Measurements from ENCODE around the gene UBALD1. TPM values are rescaled to one million over a fixed set of nuclear protein-coding genes. Genes with fewer than 3 reads are reported as not detected.

Gene UBALD1
- total RNA-seq = 22.0 TPM in 2 replicates

GRCh38 chr16:4614571-4615383 lies at the start of gene UBALD1:
Gene UBALD1, minus strand, starts transcription at chr16:4614888. Its CDS starts 91 bp downstream, at chr16:4614797.
- intact Hi-C loops (cut with micrococcal nuclease) = loop anchor here (1.0 to 10.0 kb wide), 3 partner anchors 36 to 1000 kb away; partner anchors contain the start of genes GLYR1, SLX4 and UBN1

DNA sequence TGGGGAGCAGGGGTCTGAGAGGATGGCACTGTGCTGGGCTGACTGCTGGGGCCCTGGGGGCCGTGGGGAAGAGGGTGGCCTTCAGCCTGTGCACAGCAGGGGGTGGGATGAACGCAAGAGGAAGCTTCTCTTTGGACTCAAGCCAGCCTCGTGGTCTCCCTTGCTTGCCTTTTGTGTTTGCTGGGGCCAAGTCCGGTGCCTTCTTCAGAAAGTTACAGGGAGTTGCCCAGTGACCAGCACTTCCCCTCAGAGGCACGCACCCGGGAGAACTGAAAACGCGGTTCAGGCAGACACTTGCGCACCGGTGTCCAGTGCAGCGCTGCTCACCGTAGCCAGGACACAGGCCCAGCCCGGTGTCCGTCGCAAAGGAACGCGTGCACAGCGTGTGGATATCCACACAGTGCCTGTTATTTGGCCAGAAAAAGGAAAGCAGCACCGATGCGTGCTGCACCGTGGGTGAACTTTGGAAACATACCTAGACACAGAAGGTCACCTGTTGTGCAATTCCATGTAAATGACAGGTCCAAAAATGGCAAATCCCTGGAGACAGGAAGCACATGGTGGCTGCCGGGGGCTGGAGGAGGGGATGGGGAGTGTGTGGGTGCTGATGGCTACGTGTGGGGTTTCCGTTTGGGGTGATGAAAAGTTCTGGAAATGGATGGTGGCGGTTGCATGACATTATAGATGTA lies 49.2 kb upstream of the UBALD1 start:
- intact Hi-C loops (cut with micrococcal nuclease) = loop anchor here (2.0 to 5.0 kb wide), 4 partner anchors 39 to 252 kb away; partner anchors contain the start of genes ANKS3, DNAAF8 and MGRN1

GRCh38 chr16:4663465-4663776 lies 48.7 kb upstream of the UBALD1 start:
- intact Hi-C loops (cut with micrococcal nuclease) = loop anchor here (5.0 kb wide), 1 partner anchor 251 kb away; no protein-coding TSS in a partner anchor

DNA sequence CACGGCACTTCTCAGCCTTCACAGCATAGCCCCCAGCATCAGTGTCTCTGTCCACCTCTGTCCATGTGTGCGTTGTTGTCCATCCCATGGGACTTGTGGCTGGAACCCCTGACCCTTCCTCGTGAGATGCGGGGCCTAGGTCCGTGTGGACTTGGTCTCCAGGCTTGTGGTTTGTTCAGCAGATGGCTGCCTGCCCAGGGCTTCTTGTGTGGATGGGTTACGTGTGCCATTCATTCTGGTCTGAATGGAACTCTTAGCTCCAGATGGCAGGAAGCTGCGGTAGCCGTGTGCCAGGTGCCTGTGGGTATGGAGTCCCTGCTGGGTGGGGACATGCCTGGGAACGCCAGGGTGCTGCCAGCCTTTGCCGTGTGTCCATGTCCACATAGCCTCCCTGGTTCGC lies 47.0 kb upstream of the UBALD1 start:
- intact Hi-C loops (cut with micrococcal nuclease) = loop anchor here (5.0 kb wide), 1 partner anchor 249 kb away; no protein-coding TSS in a partner anchor

GRCh38 chr16:4660454-4661007 lies 45.8 kb upstream of the UBALD1 start:
- intact Hi-C loops (cut with micrococcal nuclease) = loop anchor here (1.0 to 5.0 kb wide), 2 partner anchors 16 to 248 kb away; no protein-coding TSS in a partner anchor

- intact Hi-C loops (cut with micrococcal nuclease) = loop anchor here (1.0 to 5.0 kb wide), 2 partner anchors 17 to 247 kb away; no protein-coding TSS in a partner anchor
These were observed 45.0 kb upstream of the UBALD1 start for GRCh38 chr16:4659363-4660353.

GRCh38 chr16:4656695-4657686 lies 42.3 kb upstream of the UBALD1 start:
- intact Hi-C loops (cut with micrococcal nuclease) = no loop called here

GRCh38 chr16:4656221-4656620 lies 41.5 kb upstream of the UBALD1 start:
- intact Hi-C loops (cut with micrococcal nuclease) = no loop called here

DNA sequence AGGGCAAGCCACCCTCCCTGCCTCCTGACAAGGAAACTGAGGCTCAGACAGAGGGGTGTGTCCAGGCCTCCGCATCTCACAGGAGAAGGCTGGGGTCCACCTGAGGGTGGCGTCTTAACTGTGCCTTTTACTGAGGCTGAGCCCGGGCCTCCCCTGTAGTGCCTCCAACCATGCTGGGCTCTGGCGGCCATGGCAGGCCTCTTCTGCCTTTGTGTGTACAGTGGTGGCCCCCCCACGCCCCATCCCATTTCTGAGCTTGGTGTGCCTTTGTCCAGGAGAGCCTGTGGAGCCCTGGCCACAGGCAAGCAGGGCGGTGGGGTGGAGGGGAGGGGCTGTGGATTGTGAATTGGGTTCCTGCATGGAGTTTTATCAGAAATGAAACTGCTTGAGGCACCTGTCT lies 41.1 kb upstream of the UBALD1 start:
- intact Hi-C loops (cut with micrococcal nuclease) = no loop called here

DNA sequence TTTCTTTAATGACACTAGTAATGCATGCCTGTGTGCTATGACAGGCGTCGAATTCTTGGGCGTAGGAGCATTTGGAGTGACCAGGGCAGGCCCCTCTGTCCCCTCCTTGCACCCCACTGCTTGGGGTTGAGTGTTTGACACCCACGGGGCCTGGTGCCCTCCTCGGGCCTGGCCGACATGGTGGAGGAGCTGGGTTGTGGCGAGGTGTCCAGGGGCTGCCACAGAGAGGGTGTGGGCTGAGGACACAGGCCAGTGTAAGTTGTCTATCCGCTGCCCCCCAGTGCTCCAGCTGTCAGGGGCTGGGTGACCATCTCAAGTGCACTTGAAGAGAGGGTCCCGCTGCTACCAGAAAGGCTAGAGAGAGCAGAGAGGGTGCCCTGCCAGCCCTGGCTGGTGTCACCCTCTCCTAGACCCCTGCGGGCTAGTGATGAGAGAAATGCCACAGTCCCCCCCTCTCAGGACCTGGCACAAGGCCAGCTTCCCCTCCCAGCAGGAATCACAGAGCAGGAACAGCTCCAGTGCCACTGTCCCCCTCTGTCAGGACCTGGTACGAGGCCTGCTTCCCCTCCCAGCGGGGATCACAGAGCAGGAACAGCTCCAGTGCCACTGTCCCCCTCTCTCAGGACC lies 40.4 kb upstream of the UBALD1 start:
- intact Hi-C loops (cut with micrococcal nuclease) = no loop called here

DNA sequence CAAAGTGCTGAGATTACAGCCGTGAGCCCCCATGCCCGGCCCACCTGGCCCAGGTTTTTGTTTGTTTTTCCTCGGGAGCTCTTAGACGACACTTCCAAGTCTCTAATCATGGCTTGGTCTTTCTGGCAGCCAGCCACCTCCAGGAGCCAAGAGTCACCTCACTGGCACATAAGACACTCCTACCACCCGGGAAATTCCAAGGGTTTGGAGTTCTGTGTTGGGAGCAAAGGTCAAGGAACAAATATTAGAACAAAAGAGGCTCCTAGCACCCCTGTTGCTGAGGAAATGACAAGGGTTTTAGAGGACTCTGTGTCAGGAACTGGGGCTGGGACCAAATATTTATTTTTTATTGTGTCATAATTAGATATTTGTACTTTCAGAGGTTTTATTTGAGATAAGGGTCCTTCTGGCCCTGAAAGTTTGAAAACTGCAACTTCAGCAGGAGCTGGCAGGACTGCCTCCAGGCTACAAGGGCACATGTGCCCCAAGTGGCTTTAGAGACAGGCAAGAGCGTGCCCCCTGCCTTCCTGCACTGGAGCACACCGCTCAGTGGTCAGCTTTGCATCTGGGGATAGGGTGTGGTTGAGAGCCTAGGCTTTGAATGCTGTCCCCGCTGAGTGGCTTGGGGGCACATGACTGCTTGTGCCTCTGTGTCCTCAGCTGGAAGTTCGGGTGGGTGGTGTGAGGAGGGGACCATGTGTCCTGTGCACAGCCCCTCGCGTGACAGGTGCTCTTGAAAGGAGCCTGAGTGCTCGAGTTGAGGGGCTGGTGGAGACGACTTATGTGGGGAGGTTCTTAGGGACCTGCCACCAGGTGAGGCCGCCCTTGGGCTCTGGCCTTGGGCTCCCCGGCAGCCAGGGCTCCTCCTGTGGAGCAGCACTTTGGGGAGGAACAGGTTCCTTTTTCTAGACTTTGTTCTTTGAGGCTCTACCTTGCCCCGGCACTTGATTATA lies 39.6 kb upstream of the UBALD1 start:
- intact Hi-C loops (cut with micrococcal nuclease) = no loop called here

DNA sequence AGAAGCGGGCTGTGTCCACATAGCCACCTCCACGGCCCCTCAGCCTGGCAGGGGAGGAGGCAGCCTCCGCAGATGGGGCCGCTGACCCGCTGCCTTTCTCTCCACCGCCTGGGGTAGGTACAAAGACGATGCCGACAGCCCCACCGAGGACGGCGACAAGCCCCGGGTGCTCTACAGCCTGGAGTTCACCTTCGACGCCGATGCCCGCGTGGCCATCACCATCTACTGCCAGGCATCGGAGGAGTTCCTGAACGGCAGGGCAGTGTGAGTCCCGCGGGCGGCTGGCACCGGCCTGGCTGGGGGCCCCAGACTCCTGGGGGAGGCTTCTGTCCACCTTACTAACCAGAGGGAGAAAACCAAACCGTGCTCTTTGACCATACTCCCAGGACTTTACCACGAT lies 37.9 kb upstream of the UBALD1 start:
- intact Hi-C loops (cut with micrococcal nuclease) = no loop called here

GRCh38 chr16:4651827-4652226 lies 37.1 kb upstream of the UBALD1 start:
- intact Hi-C loops (cut with micrococcal nuclease) = no loop called here

DNA sequence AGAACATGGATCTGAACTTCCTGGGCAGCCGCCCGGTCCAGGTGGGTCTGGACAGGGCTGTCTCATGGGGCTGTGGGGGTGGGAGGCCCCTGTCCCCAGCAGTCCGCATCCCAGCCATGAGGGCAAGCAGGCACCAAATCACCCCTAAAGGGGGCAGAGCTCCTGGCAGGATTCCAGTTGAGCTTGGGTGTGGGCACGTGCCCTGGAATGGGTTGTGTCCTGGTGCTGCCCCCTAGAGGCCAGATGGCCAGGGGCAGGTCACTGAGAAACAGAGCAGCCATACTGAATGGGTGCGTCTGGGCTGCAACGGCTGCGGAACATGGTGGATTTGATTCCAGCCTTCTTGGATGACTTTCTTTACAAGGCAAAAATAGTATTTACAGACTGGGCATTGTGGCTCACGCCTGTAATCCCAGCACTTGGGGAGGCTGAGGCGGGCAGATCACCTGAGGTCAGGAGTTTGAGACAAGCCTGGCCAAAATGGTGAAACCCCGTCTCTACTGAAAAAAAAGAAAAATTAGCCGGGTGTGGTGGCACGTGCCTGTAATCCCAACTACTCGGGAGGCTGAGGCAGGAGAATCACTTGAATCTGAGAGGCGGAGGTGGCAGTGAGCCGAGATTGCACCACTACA lies 35.9 kb upstream of the UBALD1 start:
- intact Hi-C loops (cut with micrococcal nuclease) = loop anchor here (1.0 kb wide), 3 partner anchors 26 to 36 kb away; partner anchors contain the start of genes MGRN1 and UBALD1

GRCh38 chr16:4649744-4650442 lies 35.2 kb upstream of the UBALD1 start:
- intact Hi-C loops (cut with micrococcal nuclease) = loop anchor here (1.0 kb wide), 3 partner anchors 26 to 36 kb away; partner anchors contain the start of genes MGRN1 and UBALD1

- intact Hi-C loops (cut with micrococcal nuclease) = no loop called here
These were observed 34.2 kb upstream of the UBALD1 start for GRCh38 chr16:4648917-4649316.

- intact Hi-C loops (cut with micrococcal nuclease) = no loop called here
These were observed 32.9 kb upstream of the UBALD1 start for GRCh38 chr16:4647644-4647980.

All from T-helper 1 cell treated with Interleukin-12 subunit alpha and Interleukin-12 subunit beta and Interleukin-4 antibody, amounts not matched to agents 30 ng/mL and 1 ng/mL, for 36 hours (primary cell).